SK-N-MC (cell line): ENCODE data around the gene TEKT3.

ENCODE experiments used
- EZH2 ChIP-seq: fragments of 200-600 bp; sonication (generic); IDR thresholded peaks from one replicate; pipeline ENCODE4 v1.6.1; 2017; ENCODE audit warnings: antibody characterized with exemption
- FOXP2 ChIP-seq: optimal IDR thresholded peaks from 2 replicates; pipeline ENCODE3; 2011; ENCODE audit warnings: mild to moderate bottlenecking, moderate library complexity; ENCODE audit not compliant: insufficient read depth; ENCODE audit errors: extremely low read length, control extremely low read depth
- POLR2AphosphoS5 ChIP-seq: IDR thresholded peaks from 2 replicates; pipeline ENCODE4 v1.6.1; 2012; ENCODE audit warnings: mild to moderate bottlenecking, low read depth, low read length, borderline replicate concordance

- TF ChIP-seq POLR2AphosphoS5 (no peak), EZH2 (no peak), FOXP2 (no peak)
Observed at GRCh38 chr17:15289285-15290183, 51.9 kb downstream of the TEKT3 start.
